Adrenal gland (tissue), 12 donors: ENCODE measurements around the gene ALG6. TPM values are rescaled to one million over a fixed set of nuclear protein-coding genes. Genes with fewer than 3 reads are reported as not detected.

ENCODE experiments used
- DNase-seq, 7 donors: peaks; one replicate each; pipeline ENCODE4 v3.0.0-alpha.2; 2019 to 2020
- H3K27ac ChIP-seq, 5 donors: fragments of 200-600 bp; sonication (generic) in 4 of 5; 1 replicate in 3 of 5; 2 replicates in 2 of 5; pipeline versions ENCODE4 v1.5.1 to v1.8.0; 2016 to 2020; ENCODE audit warnings: mild to moderate bottlenecking in 1 of 5
- H3K27me3 ChIP-seq: fragments of 200-600 bp; 2 replicates; pipeline ENCODE4 v1.8.0; 2021
- H3K36me3 ChIP-seq, 2 donors: fragments of 200-600 bp; replicated peaks in 1 of 2; 1 replicate in 1 of 2; 2 replicates in 1 of 2; pipeline versions ENCODE4 v1.5.1 to v1.8.0; 2018 to 2022
- H3K4me1 ChIP-seq, 2 donors: fragments of 200-600 bp; replicated peaks in 1 of 2; 1 replicate in 1 of 2; 2 replicates in 1 of 2; pipeline versions ENCODE4 v1.5.1 to v1.8.0; 2018 to 2021
- H3K4me3 ChIP-seq, 4 donors: fragments of 200-600 bp; sonication (generic) in 3 of 4; one replicate each; pipeline ENCODE4 v1.5.1; 2016 to 2018
- H3K9me3 ChIP-seq, 3 donors: fragments of 200-600 bp; sonication (generic) in 1 of 3; replicated peaks in 1 of 3; 1 replicate in 2 of 3; 2 replicates in 1 of 3; pipeline versions ENCODE4 v1.5.1 to v1.8.0; 2016 to 2021
- POLR2A ChIP-seq, 2 donors: fragments of 450-650 bp; IDR thresholded peaks; one replicate each; pipeline ENCODE4 v1.6.1; 2017; ENCODE audit warnings: antibody characterized with exemption in 2 of 2, mild to moderate bottlenecking in 2 of 2, moderate library complexity in 1 of 2
- WGBS, 4 donors: extraction: QIAGEN DNeasy Blood & Tissue Kit in 2 of 4; methylation state at CpG; one replicate each; pipeline versions ENCODE4 v1.1.5 to v1.1.7; 2013 to 2017; 5-methylcytosine and 5-hydroxymethylcytosine counted together
- intact Hi-C, 2 donors: fragments of 100-400 bp; cut with DNase I; formaldehyde crosslinking; loops; one replicate each; pipeline versions ENCODE4 v1.14.1 to v1.15.0; 2022 to 2023
- polyA plus RNA-seq, 3 donors: library from polyadenylated mRNA; stranded (reverse); fragments of 200-250 nt in 2 of 3; fragments of 350-450 nt in 1 of 3; fragmentation: Illumina TruSeq in 1 of 3; extraction: RNeasy Lipid Tissue Mini Kit (QIAGEN cat#74804) in 1 of 3; gene quantifications; one replicate each; pipeline ENCODE4 v1.2.3, GENCODE V29; 2013 to 2014
- total RNA-seq, 9 donors: library from RNA; depleted of rRNA in 4 of 9; stranded (reverse); fragments of >200 nt in 4 of 9; fragments of 120-200 nt in 1 of 9; fragmentation: NEBNext Ultra II Directional in 1 of 9; extraction: Animal tissue kit (Norgen Biotek cat#: 25700) in 1 of 9; gene quantifications; one replicate each; pipeline versions ENCODE4 v1.1.0 to v1.2.4, GENCODE V29; 2013 to 2023
- TF ChIP-seq, protein P1 (sequence below), 6 experiments: fragments of 450-650 bp in 4 of 6; fragments of 200-600 bp in 2 of 6; sonication (generic) in 1 of 6; IDR thresholded peaks; 1 replicate in 5 of 6; 2 replicates in 1 of 6; pipeline versions ENCODE4 v1.5.1 to v1.8.0; 2016 to 2021; ENCODE audit warnings: antibody characterized with exemption in 6 of 6, mild to moderate bottlenecking in 2 of 6, moderate library complexity in 1 of 6
- donor health status: healthy with polysubstance abuse.
- donor health status: Bipolar disorder and iron deficiency.
- donor health status: DM: yes; HTN: yes; CAD: no.
- donor health status: DM: no; HTN: no; CAD: no.
- donor health status: DM: no; HTN: no; CAD: no.
- donor health status: DM: yes; HTN: yes; CAD: no.

Gene ALG6
- total and polyA plus RNA-seq, 12 donors, result 7.8 to 29.3 (median 12.0) TPM

DNA sequence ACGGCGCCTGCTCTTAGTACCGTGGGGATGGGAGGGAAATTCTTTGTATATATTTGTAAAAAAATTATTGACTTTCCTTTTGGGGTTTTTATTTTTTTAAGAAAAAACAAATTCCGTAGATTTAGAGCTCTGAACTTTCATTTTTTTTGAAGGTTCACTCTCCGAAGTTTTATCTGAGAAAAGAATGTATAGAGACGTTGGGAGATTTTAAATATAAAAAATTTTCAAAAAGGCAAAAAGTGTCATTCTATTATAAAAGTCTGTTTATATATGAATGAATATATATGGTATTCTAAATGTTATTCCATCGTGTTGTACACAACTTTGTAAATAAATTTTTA is 42.7 kb upstream of the ALG6 start:
- Histone ChIP-seq H3K27me3 (peaks cover 100% of the 10 kb centered on the region), H3K4me1 (peaks cover 9 to 15% of the 10 kb centered on the region in 2 donors), H3K27ac (no peak overlapping the region), H3K4me3 (no peak overlapping the region), H3K9me3 (no peaks in the 10 kb centered on the region), H3K36me3 (no peaks in the 10 kb centered on the region)
- 20 to 22% (median 21%) methylated on average over 7 of the region's 7 CpGs for WGBS, 4 donors
- DNase-seq, result no peak
- TF ChIP-seq, protein P1, sequence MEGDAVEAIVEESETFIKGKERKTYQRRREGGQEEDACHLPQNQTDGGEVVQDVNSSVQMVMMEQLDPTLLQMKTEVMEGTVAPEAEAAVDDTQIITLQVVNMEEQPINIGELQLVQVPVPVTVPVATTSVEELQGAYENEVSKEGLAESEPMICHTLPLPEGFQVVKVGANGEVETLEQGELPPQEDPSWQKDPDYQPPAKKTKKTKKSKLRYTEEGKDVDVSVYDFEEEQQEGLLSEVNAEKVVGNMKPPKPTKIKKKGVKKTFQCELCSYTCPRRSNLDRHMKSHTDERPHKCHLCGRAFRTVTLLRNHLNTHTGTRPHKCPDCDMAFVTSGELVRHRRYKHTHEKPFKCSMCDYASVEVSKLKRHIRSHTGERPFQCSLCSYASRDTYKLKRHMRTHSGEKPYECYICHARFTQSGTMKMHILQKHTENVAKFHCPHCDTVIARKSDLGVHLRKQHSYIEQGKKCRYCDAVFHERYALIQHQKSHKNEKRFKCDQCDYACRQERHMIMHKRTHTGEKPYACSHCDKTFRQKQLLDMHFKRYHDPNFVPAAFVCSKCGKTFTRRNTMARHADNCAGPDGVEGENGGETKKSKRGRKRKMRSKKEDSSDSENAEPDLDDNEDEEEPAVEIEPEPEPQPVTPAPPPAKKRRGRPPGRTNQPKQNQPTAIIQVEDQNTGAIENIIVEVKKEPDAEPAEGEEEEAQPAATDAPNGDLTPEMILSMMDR (IDR thresholded peaks at IDR 0.05), result no peak
- TF ChIP-seq POLR2A (IDR thresholded peaks at IDR 0.05), result no peak
- intact Hi-C loops, result loop anchor here in 1 of 2 donors (5.0 kb wide), 1 partner anchor 218 kb away; no protein-coding TSS in a partner anchor

DNA sequence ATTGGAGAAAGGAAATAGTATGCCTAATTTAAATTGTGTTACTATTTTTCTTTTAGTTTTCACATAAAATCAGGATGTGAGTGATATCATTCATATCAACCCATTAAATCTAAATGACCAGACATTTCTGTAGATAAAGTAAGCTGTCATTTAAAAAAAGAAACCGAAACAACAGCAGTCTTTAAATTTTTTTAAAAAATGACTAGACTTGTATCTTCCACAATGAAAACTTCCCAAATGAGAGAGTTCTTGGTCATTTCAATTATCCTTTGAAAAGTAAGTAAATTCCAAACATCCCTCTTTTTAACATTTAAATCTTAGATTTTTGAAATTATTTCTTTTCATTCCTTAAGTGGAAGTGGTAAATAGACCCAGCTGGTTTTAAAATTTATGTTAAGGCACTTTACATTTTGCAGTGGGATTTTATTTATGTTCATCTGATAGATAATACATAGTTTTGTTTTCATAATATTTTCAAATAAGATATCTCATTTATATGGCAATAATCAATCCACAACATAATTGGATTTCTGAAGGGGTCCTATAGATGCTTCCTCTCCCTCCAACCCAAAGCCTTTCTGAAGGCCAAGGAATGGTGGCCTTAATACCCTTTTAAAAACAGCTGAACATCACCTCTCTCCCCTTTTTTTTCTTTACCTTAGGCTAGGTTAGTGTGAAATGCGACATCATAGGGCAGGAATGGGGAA is 42.0 kb upstream of the ALG6 start:
- Histone ChIP-seq H3K27ac (no peak overlapping the region), H3K27me3 (peaks cover 100% of the 10 kb centered on the region)

DNA sequence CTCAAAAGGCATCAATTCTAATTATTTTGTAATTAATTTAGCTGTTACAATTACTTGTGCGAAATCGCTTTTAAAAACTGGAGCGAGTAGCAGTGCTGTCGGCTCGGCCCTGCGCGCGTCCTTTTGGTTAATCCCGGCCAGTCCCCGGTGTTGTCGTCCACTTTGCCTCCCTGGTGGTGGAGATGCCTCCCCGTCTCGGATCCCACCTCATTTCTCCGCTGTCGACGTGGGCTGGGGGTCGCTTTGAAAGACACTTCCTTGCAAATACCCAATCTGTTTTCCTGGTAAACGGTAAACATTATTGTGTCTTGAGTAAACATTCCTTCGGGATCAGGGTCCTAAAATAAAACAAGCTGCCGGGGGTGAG is 41.3 kb upstream of the ALG6 start:
- no peaks in the 10 kb centered on the region for H3K36me3 ChIP-seq

More for the DNA sequence above, 42.0 kb upstream of the ALG6 start:
- Histone ChIP-seq H3K36me3 (no peaks in the 10 kb centered on the region), H3K4me1 (peaks cover 9 to 15% of the 10 kb centered on the region in 2 donors), H3K9me3 (no peaks in the 10 kb centered on the region), H3K4me3 (no peak overlapping the region)
- TF ChIP-seq, protein P1 (IDR thresholded peaks at IDR 0.05), result no peak
- no peak for TF ChIP-seq POLR2A (IDR thresholded peaks at IDR 0.05)
- intact Hi-C loops, result loop anchor here in 1 of 2 donors (5.0 kb wide), 1 partner anchor 217 kb away; no protein-coding TSS in a partner anchor
- no peak for DNase-seq
- 17 to 28% (median 23%) methylated on average over 2 of the region's 2 CpGs for WGBS, 4 donors

More for the DNA sequence above, 41.3 kb upstream of the ALG6 start:
- TF ChIP-seq, protein P1 (IDR thresholded peaks at IDR 0.05), result no peak
- TF ChIP-seq POLR2A (IDR thresholded peaks at IDR 0.05), result no peak
- intact Hi-C loops, result loop anchor here in 1 of 2 donors (5.0 kb wide), 1 partner anchor 216 kb away; no protein-coding TSS in a partner anchor
- Histone ChIP-seq H3K4me3 (no peak overlapping the region), H3K27me3 (peaks cover 100% of the 10 kb centered on the region), H3K27ac (no peak overlapping the region), H3K4me1 (peaks cover 9 to 15% of the 10 kb centered on the region in 2 donors), H3K9me3 (no peaks in the 10 kb centered on the region)
- WGBS, 4 donors, result 11 to 19% (median 19%) methylated on average over 20 of the region's 20 CpGs
- no peak for DNase-seq
